ENCODE measurements around the gene NAPSA. TPM values are rescaled to one million over a fixed set of nuclear protein-coding genes. Genes with fewer than 3 reads are reported as not detected.
"Not testable (repeated sequence)": the region's sequence is repeated elsewhere in the genome, so short reads cannot be mapped to it uniquely, and the experiment has no call there.

Gene NAPSA
- total RNA-seq, 2 donors from 2014 or later, result 90.8 to 166 TPM

DNA sequence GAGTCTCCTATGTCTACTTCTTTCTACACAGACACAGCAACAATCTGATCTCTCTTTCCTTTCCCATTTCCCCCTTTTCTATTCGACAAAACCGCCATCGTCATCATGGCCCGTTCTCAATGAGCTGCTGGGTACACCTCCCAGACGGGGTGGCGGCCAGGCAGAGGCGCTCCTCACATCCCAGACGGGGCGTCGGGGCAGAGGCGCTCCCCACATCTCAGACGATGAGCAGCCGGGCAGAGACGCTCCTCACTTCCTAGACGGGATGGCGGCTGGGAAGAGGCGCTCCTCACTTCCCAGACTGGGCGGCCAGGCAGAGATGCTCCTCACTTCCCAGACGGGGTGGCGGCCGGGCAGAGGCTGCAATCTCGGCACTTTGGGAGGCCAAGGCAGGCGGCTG, 25.5 kb upstream of the NAPSA start:
- peaks cover 12 to 30% of the 10 kb centered on the region in 2 donors for H3K36me3 Mint-ChIP-seq
- H3K27ac Mint-ChIP-seq; H3K9me3 Mint-ChIP-seq; ATAC-seq; DNase-seq (ENCODE audit: low spot score in 2 of 2): not testable (repeated sequence)

- H3K27ac Mint-ChIP-seq; DNase-seq (ENCODE audit: low spot score in 2 of 2); ATAC-seq; H3K9me3 Mint-ChIP-seq: not testable (repeated sequence)
- H3K36me3 Mint-ChIP-seq, result peaks cover 8 to 29% of the 10 kb centered on the region in 2 donors
Measured at GRCh38 chr19:50390295-50390694, 24.9 kb upstream of the NAPSA start.

GRCh38 chr19:50387868-50388245, 22.4 kb upstream of the NAPSA start:
- no peaks in the 10 kb centered on the region for H3K9me3 Mint-ChIP-seq
- peak overlapping the region in 1 of 2 donors; percentile 69 for H3K27ac Mint-ChIP-seq
- H3K36me3 Mint-ChIP-seq, result peaks cover 23 to 43% of the 10 kb centered on the region in 2 donors
- DNase-seq (ENCODE audit: low spot score in 2 of 2) (no peak), ATAC-seq (no peak)

GRCh38 chr19:50387176-50387867, 21.9 kb upstream of the NAPSA start:
- DNase-seq (ENCODE audit: low spot score in 2 of 2) (no peak), ATAC-seq (no peak)
- no peaks in the 10 kb centered on the region for H3K9me3 Mint-ChIP-seq
- peak overlapping the region in 1 of 2 donors; percentile 69 for H3K27ac Mint-ChIP-seq
- peaks cover 23 to 43% of the 10 kb centered on the region in 2 donors for H3K36me3 Mint-ChIP-seq

DNA sequence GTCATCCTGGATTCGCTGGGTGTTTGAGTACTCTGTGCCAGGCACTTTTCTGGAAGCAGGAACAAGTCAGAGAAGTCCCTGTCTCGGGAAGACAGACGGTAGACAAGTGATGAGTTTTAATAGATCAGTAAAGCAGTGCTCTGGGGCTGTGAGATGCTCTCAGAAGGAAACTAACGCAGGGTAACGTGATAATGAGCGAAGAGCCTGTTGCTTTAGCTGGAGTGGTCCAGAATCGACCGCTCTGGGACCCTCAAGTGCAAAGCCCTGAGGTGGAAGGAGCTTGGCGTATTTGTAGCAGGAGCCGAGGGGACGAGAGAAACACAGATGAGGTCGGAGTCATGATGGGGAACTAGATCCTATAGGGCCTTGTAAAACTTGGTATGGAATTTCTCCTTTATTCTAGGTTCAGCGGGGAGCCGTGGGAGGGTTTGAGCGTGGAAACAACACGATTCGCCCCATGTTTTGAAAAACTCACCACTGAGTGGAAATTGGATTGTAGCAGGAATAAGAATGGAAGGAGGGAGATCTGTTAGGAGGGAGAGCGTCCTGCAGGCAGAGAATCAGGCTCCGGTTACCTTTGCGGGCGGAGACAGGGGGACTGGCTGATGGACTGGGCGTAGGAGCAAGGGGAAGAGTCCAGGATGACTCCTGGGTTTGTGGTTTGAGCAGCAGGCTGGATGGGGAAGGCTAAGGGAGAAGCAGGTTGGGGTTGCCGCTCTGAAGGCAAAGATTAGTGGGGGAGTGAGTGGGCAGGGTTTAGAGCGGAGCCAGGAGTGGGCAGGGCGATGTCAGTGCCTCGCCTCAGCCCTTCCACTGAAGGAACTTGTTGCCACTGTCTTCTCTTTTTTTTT, 19.5 kb upstream of the NAPSA start:
- no peaks in the 10 kb centered on the region for H3K9me3 Mint-ChIP-seq
- H3K36me3 Mint-ChIP-seq, result peaks cover 15 to 38% of the 10 kb centered on the region in 2 donors
- ATAC-seq, result no peak
- peak overlapping the region; percentile 94 to 98 for H3K27ac Mint-ChIP-seq
- no peak for DNase-seq (ENCODE audit: low spot score in 2 of 2)

DNA sequence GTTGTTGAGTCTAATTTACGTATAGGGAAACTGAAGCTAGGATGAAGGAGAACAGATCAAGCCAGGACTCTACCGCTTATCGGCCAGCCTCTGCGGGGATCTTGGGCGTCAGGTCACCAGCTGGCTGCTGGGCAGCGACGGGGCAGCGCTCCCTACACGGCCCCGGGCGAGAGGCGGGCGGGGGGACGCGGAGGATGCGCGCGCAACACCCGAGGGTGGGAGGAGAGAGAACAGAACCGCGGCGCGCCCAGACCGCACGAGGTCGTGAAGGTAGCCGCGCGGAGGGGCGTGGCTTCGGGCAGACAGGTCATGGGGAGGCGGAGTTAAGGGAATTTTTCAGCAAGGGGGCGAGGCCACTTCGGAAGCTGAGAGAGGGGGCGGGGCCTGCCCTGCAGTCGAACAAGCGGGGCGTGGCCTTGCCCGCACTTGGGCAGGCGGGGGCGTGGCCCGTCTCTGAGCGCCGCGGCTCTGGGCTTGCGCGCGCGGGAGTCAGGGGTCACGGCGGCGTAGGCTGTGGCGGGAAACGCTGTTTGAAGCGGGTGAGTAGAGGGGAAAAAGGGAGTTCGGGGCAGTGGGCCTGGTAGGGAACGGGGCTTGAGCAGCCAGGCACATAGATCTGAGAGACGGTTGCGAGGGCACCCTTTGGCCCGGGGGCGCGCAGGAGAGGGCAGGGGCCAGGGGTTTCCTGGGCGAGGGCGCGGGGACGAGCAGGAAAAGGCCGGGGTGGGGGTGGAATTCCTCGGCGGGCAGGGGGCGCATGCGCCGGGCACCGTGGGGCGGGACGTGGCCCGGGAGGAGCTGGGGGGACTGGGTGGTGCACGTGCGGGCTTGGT, 18.6 kb upstream of the NAPSA start, which contains the start of gene POLD1:
Gene POLD1 (plus strand): TSS at position 496 of the 833 bp plus-strand sequence. CDS start 14,505 bp downstream, outside the sequence.
- peaks cover 17 to 46% of the 10 kb centered on the region in 2 donors for H3K36me3 Mint-ChIP-seq
- H3K9me3 Mint-ChIP-seq, result no peaks in the 10 kb centered on the region
- DNase-seq (ENCODE audit: low spot score in 2 of 2) (peak; percentile 99), ATAC-seq (peak; percentile 91 to 92)
- peak within 1 kb of the TSS; percentile 94 to 98 for H3K27ac Mint-ChIP-seq

DNA sequence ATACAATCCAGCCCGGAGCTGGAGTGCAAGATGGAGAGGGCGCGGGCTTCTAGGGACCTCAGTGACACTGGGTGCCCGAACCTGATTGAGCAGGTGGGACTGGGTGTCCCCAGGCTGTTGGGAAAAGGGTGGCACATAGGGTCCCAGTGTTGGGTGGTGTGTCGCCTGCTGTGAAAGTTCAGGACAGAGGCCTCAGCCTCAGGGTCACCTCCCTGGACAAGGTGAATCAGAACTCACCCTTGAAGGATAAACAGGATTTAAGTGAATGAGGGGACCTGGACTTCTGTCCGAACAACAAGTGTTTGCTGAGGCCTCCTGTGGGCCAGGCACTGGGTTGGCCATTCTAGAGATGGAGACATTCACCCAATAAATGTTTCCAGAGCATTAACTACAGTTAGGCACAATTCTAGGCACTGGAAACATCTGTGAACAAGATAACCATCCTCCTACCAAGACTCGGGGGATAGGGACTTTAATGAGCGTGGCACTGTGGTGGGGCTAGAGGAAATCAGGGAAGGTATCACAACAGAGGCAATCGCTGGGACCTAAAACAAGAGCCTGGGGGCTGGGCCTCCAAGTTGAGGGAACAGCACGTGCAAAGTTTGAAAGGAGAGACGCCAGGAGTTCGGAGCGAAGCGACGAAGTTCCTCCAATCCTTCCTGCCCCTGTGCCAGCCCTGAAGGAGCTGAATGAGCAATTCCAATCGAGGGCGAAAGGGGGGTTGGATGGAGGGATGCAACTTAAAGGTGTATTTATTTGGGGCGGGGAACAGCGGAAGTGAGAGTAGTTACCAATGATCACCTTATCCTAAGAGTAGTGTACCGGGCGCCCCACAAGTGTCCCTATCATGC, 17.8 kb upstream of the NAPSA start:
- no peaks in the 10 kb centered on the region for H3K9me3 Mint-ChIP-seq
- DNase-seq (ENCODE audit: low spot score in 2 of 2), result no peak
- peaks cover 20 to 49% of the 10 kb centered on the region in 2 donors for H3K36me3 Mint-ChIP-seq
- H3K27ac Mint-ChIP-seq, result peak overlapping the region; percentile 94 to 98
- ATAC-seq, result peak in 1 of 2 donors; percentile 34

DNA sequence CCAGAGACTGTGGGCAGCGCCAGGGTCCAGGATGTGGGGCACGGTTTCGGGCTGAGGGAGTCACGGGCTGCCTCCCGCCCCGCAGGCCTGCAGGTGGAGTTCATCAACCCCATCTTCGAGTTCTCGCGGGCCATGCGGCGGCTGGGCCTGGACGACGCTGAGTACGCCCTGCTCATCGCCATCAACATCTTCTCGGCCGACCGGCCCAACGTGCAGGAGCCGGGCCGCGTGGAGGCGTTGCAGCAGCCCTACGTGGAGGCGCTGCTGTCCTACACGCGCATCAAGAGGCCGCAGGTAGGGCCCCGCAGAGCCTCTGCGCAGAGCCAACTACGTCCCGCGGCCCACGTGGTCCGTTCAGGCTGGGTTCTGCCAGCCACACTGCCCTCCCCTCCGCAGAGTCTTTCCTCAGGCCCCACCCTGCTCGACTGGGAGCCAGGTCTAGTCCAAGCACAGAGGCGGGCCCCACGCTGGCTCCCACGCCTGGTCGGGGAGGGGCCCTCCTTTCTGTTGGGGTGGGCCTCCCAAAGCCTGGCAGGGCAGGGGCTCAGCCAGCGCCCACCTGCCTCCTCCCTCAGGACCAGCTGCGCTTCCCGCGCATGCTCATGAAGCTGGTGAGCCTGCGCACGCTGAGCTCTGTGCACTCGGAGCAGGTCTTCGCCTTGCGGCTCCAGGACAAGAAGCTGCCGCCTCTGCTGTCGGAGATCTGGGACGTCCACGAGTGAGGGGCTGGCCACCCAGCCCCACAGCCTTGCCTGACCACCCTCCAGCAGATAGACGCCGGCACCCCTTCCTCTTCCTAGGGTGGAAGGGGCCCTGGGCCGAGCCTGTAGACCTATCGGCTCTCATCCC, 16.7 kb upstream of the NAPSA start:
- DNase-seq (ENCODE audit: low spot score in 2 of 2) (no peak), ATAC-seq (no peak)
- H3K27ac Mint-ChIP-seq, result no peak overlapping the region
- H3K9me3 Mint-ChIP-seq, result no peaks in the 10 kb centered on the region
- peaks cover 20 to 42% of the 10 kb centered on the region in 2 donors for H3K36me3 Mint-ChIP-seq

DNA sequence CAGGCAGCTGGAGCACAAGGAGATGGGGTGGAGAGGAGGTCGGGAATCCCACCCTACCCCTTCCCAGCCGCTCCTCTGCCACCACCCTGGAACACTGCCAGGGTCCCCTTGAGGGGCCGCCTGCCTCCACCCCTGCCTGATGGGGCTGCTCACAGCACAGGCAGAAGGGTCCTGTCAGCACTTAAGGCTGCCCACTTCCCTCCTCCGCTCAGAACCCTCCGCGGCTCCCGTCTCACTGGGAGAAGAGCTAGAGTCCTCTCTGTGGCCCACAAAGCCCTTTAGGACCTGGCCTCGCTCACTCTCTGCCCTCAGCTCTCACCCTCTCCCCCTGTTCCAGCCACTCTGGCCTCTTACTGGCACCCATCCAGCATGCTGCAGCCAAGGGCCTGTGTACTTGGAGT, 15.3 kb upstream of the NAPSA start:
- DNase-seq (ENCODE audit: low spot score in 2 of 2) (no peak), ATAC-seq (no peak)
- peak overlapping the region; percentile 36 to 65 for H3K27ac Mint-ChIP-seq
- H3K9me3 Mint-ChIP-seq, result peaks cover 0 to 4% of the 10 kb centered on the region in 2 donors
- H3K36me3 Mint-ChIP-seq, result peaks cover 20 to 45% of the 10 kb centered on the region in 2 donors

- H3K9me3 Mint-ChIP-seq, result peaks cover 0 to 4% of the 10 kb centered on the region in 2 donors
- DNase-seq (ENCODE audit: low spot score in 2 of 2), result no peak
- H3K27ac Mint-ChIP-seq, result peak overlapping the region in 1 of 2 donors; percentile 82
- ATAC-seq, result no peak
- peaks cover 17 to 40% of the 10 kb centered on the region in 2 donors for H3K36me3 Mint-ChIP-seq
Measured at GRCh38 chr19:50380137-50380536, 14.7 kb upstream of the NAPSA start.

- DNase-seq (ENCODE audit: low spot score in 2 of 2), result no peak
- Mint-ChIP-seq H3K36me3 (peaks cover 12 to 35% of the 10 kb centered on the region in 2 donors), H3K9me3 (peaks cover 0 to 4% of the 10 kb centered on the region in 2 donors), H3K27ac (peak overlapping the region in 1 of 2 donors; percentile 9)
- no peak for ATAC-seq
Measured at GRCh38 chr19:50379602-50380001, 14.2 kb upstream of the NAPSA start.

DNA sequence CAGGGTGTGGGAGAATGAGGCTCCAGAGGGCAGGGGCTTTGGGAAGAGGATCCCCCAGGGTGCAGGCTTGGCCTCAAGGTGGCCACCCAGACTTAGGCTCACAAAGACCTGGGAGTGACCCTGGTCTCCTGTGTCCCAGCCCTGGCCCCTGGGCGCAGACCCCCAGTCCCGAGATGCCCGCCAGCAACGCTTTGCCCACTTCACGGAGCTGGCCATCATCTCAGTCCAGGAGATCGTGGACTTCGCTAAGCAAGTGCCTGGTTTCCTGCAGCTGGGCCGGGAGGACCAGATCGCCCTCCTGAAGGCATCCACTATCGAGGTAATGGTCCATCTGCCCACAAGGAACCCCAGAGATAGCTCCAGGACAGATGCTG, 13.4 kb upstream of the NAPSA start:
- no peak for DNase-seq (ENCODE audit: low spot score in 2 of 2)
- no peak for ATAC-seq
- no peak overlapping the region for H3K27ac Mint-ChIP-seq
- peaks cover 4 to 27% of the 10 kb centered on the region in 2 donors for H3K36me3 Mint-ChIP-seq
- H3K9me3 Mint-ChIP-seq, result peaks cover 0 to 4% of the 10 kb centered on the region in 2 donors

- Mint-ChIP-seq H3K27ac (peak overlapping the region in 1 of 2 donors; percentile 95), H3K36me3 (peaks cover 4 to 27% of the 10 kb centered on the region in 2 donors)
Measured at GRCh38 chr19:50378169-50378862, 12.9 kb upstream of the NAPSA start.

GRCh38 chr19:50377517-50377916, 12.1 kb upstream of the NAPSA start:
- H3K36me3 Mint-ChIP-seq, result peaks cover 4 to 27% of the 10 kb centered on the region in 2 donors
- peak overlapping the region in 1 of 2 donors; percentile 95 for H3K27ac Mint-ChIP-seq
- peaks cover 0 to 4% of the 10 kb centered on the region in 2 donors for H3K9me3 Mint-ChIP-seq
- ATAC-seq, result no peak
- DNase-seq (ENCODE audit: low spot score in 2 of 2), result no peak

More at GRCh38 chr19:50378169-50378862, 12.9 kb upstream of the NAPSA start:
- H3K9me3 Mint-ChIP-seq, result peaks cover 0 to 4% of the 10 kb centered on the region in 2 donors
- ATAC-seq, result no peak
- no peak for DNase-seq (ENCODE audit: low spot score in 2 of 2)

Measured in activated naive CD4-positive, alpha-beta T cell treated with anti-CD3 and anti-CD28 coated beads, Interleukin-2, amount 50 U/mL, for 72 hours (primary cell).